HG03520 (cell line): ENCODE measurements around the gene ROBO1.

ENCODE experiments used
- ATAC-seq: cut with Tn5 transposase; IDR thresholded peaks from one replicate; pipeline ENCODE4 v1.9.1; 2021; ENCODE audit warnings: mild to moderate bottlenecking, moderate library complexity; ENCODE audit not compliant: unreplicated experiment

The ROBO1 gene

DNA sequence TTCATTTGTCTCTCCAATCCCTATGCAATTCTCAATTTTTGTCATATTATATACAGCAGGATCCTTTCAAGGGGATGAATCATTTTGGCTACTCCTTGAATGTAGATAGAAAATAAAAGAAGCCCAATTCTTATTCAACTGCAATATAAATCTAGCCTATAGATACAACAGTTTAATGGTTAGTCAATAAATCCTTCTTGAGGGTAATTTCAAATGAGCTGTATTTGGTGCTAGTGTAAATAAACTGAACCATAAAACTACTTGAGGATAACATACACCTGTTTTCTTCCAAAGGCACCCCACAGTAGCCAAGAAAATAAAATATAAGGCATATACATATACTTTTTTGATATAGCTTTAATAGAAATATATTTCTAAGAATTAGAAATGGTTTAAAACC lies 830.3 kb downstream of the ROBO1 start:
- ATAC-seq = no peak

DNA sequence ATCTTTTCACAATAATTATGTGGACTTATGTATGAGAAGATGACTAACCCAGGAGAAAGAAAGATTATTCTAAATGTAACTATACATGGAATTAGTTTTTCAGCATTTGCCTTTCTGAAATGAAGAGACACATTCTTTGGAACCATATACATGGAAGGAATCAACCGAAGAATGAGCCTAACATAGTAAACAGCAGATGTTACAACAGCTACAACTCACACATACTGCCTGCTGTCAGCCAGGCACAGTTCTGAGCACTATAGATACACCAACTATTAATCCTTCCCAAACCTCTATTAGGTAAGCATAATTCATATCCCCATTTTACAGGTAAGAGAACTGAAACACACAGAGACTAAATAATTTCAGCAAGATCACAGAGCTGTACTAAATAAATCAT lies 840.0 kb downstream of the ROBO1 start:
- no peak for ATAC-seq

DNA sequence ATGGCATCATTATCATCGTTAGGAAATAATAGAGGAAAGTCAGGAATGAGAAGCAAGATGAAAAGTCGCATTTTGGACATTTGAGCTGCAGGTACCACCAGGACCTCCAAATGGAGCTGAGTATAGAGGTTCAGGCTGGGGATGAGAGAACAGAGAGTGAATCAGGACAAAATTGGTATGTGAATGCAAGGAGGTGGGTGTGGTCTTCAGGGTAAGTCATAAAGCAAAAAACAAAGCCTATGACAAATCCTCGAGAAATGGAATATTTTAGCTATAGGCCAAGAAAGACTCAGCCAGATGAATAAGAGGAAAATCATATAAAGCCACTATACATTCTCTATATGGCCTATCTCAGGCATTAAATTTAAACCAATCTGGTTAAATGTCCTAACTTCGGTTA lies 841.3 kb downstream of the ROBO1 start:
- no peak for ATAC-seq

DNA sequence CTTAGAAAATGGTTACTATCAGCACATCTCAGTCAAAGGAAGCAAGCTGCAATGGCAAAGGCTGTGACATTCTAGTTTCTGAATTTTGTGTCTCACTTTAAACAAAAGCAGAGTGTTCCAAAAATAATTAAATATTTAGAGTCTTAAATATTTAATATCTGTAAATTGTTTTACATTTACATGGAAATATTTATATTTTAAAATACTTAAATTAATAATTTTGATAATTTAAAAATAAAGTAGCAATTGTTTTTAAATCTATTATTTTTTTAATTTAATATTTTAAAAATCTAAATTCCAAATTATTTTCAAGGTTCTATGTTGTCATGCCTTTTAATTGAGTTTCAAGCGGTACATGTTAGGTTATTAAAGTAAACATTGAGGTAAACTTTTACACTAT lies 843.1 kb downstream of the ROBO1 start:
- no peak for ATAC-seq

DNA sequence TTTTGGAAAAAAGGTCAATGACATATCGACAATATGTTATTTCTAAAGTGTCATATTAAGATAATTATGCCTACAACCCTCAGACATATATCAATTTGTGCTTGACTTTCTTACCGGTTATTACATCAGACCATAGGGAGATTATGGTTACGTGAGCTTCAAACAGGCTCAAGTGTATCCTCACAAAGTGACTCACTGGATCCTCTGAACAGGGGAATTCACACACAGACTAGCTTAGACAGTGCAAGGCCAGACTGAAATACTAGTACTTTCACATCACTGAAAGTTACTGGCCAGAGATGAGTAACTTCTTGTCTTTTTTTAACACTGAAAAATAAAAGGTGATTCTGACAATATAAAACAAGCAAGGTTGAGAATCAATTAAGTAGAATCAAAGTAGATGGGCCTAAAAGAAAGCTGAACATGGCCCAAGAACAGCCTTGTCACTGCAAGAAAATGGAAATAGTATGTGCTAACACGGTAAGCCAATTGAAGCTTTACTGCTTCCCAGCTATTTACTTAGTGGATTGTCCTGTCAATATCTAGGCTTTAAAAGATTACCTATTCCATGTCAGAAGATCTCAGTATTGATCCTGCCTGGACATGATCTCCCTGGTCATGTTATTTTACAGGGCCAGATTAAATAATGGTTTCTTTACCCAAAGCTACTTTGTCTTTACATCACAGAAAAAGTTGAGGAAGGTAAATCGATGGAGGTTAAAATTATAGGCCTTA lies 848.6 kb downstream of the ROBO1 start:
- ATAC-seq = no peak

DNA sequence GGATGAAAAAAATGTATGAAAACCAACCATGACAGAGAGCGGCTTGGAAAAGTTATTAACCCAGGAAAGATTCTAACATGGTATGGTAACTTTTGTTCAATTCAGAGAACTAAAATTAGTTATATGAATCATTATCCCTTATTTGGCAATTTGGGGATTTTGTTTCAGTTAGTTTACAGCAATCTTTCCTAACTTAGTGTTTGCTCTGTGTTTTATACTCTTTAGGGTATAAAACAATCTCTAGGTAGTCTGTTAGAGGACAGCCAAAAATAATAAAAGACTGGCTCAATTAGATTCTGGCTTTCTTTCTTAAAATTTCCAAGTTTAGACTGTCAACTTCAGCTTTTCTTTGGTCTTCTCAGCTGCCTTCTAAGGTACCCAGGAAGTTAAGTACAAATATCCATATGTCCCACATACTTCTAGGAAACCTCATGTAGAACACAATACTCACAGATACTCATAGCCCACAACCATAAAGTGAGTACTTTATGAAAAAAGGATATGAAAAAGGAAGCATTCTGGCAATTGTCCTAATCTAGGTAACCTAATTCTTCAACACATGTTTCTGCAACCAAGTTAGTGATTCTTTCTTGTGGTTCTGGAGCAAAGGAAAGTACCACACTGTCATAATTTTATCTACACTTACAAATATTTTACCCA lies 849.3 kb downstream of the ROBO1 start:
- no peak for ATAC-seq

DNA sequence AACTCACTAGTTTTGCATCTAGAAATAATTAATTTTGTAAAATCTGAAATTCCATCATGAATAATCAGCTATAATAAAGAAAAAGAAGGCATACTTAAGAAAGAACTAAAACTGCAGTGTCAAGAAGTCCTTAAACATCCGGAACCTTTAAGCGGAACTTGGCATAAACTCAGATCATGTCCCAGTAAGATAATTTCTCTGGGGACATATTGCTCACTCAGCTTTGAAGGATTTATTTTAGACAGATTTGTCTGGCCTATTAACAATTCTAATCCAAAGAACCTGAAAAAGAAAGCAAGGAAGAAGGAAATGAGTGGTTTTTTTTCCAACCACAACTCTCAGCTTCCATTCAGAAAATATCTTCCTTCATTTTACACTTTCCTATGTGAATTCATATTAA lies 850.3 kb downstream of the ROBO1 start:
- no peak for ATAC-seq

DNA sequence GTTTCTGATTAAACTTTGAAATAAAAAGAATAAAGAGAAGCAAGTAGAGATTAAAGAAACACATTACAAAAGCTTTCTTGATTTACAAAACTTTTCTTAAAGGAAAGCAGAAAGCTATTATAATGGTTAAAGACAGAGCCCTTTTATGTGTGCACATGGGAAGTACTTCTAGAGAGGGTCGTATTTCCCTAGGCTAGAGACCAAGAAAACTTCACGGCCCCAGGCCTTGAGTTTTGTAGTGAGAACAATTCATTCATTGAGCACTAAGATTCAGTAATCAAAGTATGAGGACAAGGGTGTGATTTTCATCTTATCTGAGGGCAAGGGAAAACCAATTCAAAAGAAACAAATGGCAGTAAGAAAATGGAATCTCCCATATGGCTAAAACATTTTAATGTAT lies 854.1 kb downstream of the ROBO1 start:
- no peak for ATAC-seq

DNA sequence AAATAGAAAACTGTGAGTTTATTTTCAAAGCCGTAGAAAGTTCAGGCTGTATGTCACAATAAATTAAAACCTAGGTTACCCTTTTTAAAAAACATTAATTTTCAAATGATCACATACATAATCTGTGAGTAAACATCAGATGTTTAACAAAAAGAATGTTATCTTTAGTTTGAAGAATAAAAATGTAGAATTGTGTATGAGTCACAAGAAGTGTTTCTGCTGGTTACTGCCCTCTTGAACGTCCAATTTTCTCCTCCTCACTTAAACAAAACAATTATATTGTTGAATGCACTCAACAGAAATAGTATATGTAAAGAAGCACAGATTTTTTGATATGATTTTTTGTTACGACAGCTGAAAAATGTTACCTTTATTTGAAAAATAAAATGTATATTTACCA lies 855.1 kb downstream of the ROBO1 start:
- no peak for ATAC-seq

DNA sequence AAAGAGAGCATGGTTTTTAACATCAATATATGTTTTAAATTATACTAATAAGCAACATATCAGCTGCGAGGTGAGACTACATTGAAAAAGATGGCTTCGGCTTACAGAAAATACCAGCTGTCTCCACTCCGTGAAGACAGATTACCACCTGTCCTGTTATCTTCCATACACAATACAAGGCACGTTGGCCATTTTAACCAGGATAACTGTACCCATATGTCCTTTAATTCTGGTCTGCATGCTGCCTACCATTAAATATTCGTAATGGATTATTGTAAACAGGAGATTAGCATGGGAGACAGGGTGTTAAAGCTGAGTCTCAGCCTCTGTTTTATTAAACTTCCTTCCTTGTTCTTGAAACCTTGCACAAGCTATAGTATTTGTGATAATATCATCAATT lies 855.5 kb downstream of the ROBO1 start:
- no peak for ATAC-seq

DNA sequence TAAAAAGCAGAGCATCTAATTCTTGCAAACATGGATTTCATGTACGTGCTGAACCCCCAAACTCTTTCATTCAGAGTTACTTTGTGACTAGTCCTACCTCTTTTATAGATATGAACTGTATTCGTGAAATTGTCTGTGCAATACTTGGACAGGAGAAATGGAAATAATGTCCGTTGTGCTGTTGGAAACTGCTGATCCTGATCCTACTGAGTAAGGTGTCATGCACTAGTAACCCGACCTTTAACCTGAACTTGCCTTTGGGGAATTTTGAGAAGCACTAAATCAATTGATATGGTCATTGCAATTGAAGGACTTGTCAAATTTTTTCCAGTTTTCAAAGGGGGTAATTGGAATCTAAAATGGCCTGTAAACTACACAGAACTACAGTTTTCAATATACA lies 856.4 kb downstream of the ROBO1 start:
- no peak for ATAC-seq

DNA sequence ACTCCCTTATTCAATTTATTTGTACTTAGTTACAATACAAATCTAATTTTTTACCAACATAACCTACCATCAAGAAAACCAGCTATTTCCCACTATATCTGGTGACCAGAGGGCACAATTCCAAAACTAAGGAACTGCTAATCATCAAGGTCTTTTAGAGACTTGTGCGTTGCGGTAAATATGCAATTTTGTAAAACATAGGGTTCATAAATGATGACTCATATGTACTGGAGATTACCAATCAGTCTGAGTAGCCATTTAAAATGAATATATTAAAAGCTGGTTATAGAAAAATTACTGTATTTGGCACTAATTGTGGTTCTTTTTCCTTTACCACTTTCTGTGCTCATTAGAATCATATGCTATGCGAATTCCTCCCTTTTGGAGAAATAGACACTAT lies 859.6 kb downstream of the ROBO1 start:
- no peak for ATAC-seq

DNA sequence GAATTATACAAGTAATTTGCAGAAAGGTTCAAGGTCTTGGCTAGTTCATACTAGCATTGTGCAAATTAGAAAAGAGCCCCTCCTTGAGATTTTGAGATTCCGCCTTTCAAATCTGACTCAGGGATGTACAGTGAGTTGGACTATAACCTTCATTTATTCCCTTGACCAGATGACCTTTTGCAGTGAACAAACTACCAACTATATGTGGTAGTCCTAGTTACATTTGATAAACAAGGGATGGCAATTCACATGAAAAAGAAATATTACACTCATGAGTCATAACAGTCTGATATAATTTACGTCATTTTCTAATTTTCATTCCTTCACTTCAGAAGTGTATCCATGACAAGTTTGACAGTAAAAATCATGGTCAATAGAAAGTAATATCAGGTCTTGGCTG lies 860.4 kb downstream of the ROBO1 start:
- ATAC-seq = no peak

DNA sequence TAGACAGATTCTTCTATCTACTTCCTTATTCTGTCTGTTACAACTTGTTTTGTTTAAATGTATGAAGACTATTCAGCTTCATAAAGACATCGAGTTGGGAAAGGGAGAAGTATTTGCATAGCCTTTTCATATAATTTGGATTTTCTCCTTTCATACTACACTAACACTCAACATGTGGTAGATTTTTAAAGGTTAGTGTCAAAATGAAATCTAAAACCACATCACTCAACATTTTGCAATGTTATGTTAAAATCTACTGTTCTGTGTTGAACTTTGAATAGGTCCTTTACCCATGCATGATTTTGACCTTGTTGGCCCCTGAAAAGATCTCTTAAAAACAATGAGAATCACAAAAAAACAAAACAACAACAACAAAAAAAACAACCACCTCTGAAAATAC lies 860.9 kb downstream of the ROBO1 start:
- ATAC-seq = no peak

DNA sequence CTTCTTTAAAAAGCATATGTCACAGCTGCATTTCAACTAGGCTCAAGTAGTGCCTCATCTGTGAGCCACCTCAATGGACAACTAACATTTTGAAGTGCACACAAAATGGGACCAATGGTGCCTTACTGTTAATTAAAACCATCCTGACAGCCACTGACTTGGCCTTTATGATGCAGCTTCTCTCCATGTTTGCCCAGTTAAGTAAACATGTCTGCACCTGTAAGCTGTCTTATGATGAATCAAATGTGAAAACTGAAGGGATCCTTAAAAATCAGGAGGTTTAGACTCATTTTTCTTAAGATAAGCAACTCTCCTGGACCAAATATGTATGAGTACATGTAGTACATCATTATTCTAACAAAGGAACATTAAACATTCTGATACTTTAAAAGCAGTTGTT lies 861.6 kb downstream of the ROBO1 start:
- ATAC-seq = no peak

DNA sequence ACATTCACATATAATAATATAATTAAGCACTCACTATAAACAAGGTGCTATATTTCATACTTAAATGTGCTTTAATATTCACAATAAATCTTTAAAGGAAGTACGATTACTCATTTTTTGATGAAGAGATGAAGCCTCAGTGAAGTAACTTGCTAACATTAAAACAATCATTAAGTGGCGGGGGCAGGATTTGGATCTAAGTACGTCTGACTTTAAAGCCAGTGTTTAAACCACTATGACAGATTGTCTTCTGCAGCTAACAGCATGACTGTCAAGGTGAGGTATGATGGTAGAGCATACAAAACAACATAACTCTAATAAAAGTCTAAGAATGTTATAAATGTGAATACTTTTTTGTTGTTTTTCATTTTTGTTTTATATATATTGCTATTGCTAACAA lies 862.1 kb downstream of the ROBO1 start:
- ATAC-seq = no peak

DNA sequence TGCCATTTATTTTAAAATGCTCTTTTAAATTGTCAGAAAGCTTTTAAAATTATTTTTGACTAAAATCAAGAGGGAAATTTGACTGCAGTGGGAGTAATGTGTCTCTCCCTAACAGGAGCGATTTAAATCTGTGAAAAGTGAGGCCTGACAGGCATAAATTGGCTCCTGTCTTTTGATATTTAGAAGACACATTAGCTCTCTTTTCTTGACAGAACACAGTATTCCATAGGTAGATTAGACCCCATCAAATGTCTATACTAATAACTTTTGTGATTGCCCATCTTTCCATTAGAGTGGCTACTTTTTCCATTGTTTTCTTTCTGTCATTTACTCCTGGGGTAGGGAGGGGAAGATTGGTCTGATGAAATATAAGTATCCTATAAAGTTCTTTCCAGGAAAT lies 866.3 kb downstream of the ROBO1 start:
- no peak for ATAC-seq

DNA sequence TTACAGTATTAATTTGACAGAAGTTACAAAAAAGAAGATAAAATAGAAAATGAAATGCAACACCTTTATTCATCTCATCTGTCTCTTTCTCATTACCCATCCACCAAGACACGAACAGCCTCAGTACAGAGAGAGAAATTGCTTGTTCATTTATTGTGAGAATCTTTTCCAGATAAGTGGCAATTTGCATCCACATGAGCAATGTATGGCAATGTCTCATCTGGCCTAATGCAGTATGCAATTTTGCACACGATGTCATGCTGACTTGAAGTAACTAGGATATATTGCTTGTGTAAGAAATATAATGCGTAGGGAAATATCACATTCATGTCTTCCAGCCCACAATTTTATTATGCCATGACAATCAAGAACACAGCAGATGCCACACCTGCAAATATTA lies 866.9 kb downstream of the ROBO1 start:
- no peak for ATAC-seq

DNA sequence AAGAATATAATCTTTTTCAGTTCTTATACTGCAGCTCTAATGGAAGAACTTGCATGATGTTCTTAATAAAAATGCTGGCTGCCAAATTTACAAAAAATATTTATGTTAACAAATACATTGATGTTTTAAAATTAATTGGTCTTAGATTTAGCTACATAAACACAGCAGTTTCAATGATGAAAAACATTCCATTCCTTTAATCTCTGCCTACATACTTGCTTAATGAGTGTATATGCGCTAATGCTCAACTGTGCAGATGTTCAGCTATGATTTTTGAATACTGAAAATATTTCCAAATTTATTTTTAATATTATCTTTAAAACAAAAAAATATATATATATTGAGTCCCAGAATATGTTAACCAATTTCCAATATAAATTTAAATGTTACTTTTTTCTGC lies 867.4 kb downstream of the ROBO1 start:
- no peak for ATAC-seq

DNA sequence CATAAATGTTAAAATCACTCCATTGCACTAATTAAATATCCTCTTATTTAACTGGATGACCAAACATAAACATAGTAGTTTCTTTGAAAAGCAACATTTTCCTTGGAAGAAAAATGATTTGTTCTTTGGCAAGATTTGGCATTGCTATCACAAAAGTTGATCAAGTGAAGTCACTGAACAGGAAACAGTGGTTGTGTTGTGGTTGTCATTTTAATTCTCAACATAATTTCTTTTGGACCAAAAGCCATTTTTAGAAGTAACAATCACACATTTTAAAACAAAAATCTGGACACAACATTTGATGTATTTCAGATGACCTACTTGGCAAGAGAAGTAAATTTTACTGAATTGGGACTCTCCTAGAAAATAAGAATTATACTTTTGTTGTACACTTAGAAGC lies 872.3 kb downstream of the ROBO1 start:
- ATAC-seq = no peak

DNA sequence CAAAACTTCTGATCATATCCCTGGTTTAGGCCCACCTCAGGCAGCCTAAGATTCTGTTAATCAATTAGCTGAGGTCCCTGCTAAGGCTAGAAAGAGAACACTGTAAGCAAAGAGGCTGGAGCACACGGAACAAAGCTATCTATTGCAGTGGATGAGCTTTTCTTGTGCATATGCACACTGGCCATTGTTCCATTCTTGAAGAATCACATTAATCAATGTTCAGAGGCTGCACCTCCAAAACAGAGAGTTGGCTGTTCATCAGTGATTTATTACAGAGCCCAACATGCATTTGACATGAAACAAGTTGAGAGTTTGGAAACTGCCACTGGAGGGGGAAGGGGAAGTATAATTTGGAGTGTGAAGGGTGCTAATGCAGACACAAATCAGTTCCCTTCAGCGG lies 873.0 kb downstream of the ROBO1 start:
- no peak for ATAC-seq

DNA sequence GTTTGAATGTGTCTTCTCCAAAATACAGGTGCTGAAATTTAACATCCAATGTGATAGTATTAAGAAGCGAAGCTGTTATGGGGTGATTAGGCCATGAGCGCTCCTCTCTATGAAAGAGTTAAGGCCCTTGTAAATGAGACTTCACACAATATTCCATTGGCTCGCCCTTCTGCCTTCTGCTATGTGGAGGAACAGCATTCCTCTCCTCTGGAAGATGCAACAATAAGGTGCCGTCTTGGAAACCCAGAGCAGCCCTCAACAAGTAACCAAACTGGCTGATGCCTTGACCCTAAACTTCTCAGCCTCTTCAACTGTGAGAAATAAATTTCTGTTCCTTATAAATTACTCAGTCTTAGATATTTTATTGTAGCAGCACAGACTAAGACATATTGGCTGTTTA lies 874.6 kb downstream of the ROBO1 start:
- ATAC-seq = no peak

DNA sequence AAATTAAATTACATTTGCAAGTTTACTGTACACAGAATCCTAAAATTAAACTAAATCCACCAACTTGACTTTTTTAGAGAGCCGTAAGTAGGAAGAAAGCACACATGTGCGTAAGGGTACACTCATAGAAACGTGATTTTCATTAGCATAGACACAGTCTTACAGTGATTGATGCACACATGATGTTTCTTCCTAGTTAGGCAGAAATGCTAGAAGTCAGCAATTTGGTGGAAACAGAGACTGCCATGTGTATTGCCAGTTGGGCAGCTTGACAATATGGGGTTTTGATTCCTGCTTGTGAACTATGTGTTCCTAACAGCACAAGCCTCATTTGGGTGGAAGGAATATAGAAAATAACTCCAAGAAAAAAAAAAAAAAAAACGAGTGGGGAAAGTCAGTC lies 878.5 kb downstream of the ROBO1 start:
- no peak for ATAC-seq
